GM19238 (cell line): Measurements from ENCODE around the gene CDC34.

Source experiments
- DNase-seq: peaks from one replicate; pipeline ENCODE4 v3.0.0; 2011; ENCODE audit warnings: low spot score; ENCODE audit not compliant: insufficient read length

The CDC34 gene

DNA sequence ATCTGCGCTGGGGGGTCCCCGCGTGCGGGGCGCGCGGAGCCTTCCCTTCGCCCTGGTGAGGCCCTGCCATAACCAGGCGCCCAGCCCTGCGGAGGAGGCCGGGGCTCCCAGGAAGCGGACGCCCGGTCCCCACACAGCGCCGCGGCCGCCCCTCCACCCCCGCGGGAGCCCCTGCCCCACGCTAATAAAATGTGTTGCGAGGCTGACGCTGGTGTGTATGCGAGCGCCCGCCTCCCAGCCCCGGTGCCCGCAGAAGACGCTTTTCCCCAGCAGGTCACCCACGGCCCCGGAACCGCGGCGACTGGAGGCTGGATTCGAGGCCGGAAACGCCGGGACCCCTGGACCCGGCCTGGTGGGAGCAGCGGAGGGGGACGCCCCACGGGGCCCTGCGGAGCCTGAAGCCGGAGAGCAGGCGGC is 12.1 kb upstream of the CDC34 start:
- no peak for DNase-seq

DNA sequence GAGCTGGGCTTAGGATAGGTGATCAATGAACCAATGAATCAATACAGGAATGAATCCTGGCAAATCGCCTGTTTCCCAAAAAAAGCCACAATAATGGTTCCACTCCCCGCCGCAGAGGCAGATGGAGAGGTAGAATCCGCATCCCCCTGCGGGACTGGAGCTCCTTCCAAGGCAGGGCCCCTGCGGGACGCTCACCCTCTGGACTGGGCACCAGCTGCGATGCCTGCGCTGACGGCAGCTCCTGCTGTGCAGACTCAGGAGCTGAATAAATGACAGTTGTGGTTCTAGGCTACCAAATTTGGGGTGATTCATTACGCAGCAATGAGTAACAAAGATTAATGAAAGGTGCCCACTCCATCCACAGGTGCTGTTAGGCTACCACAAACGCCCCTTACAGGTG is 8.8 kb upstream of the CDC34 start:
- no peak for DNase-seq

- DNase-seq, result no peak
These were observed 7.4 kb upstream of the CDC34 start for GRCh38 chr19:524062-524674.

- DNase-seq, result no peak
These were observed 6.5 kb upstream of the CDC34 start for GRCh38 chr19:525029-525428.

GRCh38 chr19:525857-526419 is 5.6 kb upstream of the CDC34 start:
- DNase-seq, result no peak

DNA sequence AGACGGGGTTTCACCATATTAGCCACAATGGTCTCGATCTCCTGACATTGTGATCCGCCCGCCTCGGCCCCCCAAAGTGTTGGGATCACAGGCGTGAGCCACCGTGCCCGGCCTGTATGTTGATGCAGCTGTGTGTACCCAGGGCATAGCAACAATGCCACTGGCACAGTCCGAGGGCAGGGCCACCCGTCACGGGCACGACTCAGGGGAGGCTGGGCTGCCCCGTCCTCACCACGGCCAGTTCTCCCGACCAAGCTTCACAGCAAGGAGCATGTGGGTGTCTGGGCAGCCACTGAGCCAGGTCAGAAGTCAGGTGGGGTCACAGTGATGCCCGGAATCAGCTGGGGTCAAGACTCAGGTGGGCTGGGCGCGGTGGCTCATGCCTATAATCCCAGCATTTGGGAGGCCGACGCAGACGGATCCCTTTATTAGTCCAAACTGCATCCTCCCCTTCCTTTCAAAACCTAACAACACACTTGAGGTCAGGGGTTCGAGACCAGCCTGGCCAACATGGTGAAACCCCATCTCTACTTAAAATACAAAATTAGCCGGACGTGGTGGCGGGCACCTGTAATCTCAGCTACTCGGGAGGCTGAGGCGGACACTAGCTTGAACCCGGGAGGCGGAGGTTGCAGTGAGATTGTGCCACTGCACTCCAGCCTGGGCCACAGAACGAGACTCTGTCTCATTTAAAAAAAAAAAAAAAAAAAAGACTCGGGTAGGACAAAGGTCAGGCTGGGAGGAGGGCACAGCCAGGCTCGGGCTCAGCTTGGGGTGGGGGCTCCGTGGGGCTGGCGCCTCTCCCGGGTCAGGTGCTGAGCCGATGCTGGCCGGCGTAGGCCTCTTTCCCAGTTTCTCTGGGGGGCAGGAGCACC is 1.2 kb upstream of the CDC34 start:
- no peak for DNase-seq

- peak; percentile 99 for DNase-seq
These were observed 379 bp upstream of the CDC34 start for GRCh38 chr19:531009-531752.

DNA sequence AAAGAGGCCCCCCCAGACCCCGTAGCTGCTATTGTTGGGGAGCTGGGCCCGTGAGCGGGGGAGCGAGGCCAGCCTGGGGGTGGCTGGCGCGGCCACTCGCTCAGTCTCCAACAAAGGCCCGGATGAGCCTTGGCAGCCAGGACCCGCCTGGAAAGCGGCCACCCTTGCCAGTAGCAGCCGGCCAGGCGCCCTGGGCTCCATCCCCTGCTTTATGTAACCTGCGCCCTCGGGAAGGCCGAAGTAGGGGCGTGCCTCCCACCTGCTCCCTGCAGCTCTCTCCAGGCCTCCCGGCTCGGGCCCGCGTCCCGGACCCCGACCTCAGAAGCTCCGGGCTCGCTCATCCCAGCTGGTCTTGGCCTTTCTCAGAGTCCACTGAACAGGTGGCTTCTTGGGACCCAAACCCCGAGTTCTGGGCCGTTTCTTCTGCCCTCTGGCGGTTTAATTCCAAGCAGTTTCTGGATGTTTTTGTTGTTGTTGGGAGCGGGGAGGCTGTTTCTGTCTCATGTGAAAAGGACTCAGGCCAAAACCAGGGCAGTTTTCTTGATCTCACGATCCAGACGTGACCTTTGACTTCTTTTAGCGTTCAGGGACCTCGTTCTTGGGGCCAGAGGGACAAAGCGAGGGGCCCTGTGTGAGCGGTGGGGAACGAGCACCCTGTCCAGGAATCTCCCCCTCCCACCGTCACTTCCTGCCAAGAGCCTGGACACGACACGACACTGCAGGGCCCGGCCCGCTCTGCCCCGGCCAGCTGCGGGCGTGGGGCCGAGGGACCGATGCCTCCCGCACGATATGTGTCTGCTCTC is 1.2 kb downstream of the CDC34 start:
- DNase-seq, result peak; percentile 54

GRCh38 chr19:533364-534058 is 2.0 kb downstream of the CDC34 start:
- no peak for DNase-seq

- DNase-seq, result no peak
These were observed 2.5 kb downstream of the CDC34 start for GRCh38 chr19:534088-534487.

GRCh38 chr19:535017-535835 is 3.7 kb downstream of the CDC34 start:
- no peak for DNase-seq

- no peak for DNase-seq
These were observed 4.7 kb downstream of the CDC34 start for GRCh38 chr19:536031-536880.

DNA sequence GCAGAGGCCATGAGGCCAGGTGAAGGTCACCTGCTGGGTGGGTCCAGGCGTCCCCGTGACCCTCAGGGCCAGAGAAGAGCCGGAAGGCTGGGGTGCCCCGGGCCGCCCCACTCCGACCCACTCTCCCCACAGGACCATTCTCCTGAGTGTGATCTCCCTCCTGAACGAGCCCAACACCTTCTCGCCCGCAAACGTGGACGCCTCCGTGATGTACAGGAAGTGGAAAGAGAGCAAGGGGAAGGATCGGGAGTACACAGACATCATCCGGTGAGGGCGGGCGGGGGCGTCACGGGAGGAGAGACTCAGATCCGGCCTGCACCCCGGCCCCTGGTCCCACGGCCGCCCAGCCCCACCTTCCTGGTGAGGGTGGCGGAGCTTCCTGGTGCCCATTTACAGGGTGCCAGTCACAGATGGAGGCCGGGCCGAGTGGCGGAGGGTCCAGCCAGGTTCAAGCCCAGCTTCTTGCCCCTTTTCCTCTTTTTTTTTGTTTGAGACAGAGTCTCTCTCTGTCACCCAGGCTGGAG is 5.4 kb downstream of the CDC34 start:
- no peak for DNase-seq

DNA sequence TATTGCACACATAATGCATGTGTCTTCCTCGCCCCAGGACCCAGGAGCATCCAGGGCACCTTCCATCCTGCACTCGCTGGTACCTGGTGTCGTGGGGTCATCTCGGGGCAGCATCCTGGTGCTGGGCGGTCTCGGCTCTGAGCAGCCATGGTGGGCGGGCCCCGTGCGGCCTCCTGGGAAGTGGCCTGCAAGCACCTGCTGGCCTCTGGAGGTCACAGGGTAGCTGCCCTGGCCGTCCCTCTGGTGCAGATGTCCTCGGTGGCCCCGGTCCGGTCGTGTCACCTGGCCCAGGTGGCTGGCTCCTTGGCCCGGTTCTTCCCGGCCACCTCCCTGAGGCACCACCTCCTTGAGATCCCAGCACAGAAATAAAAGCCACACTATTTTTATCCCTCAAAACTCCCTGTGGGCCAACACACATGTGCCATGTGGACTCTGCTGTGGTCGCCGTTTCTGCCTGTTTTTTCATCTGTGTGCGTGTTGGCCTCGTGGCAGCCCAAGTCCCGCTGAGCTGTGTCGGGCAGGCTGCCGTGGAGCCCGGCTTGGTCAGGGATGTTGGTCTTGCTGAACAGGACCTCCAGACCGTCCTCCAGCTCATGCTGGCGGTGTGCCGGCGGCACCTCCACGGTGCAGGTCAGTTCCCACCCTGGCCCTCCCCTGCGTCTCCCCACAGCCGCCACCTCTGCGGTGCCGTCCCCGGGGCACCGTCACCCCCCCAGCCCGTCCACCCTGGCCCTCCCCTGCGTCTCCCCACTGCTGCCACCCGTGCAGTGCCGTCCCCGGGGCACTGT is 7.3 kb downstream of the CDC34 start:
- no peak for DNase-seq

DNA sequence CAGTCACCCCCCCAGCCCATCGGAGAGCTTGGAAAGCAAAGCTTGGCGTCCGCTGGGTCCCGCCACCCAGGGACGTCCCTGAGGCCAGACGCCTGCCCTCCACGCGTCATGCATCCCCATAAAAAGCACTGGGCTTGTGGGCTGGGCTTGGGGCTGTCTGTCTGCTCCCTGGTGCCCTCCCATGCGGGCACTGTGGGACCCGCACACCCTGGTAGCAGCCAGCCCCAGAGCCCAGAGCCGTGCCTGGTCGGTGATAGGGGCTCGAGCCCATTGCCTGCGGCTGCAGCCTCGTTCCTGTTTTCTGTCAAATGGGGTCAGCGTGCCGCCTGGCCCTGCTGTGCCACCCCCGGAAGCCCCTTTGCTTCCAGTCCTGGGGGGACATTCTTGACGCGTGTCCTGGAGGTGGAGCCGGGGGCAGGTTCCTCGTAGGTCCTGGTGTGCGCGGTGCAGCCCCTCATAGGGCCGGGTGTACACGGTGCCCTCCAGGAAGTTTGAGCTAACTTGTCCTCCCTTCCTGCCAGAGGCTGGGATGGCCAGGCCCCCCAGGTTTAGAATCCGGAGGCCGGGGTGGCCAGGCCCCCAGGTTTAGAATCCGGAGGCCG is 8.0 kb downstream of the CDC34 start:
- no peak for DNase-seq

- no peak for DNase-seq
These were observed 9.5 kb downstream of the CDC34 start for GRCh38 chr19:540867-541637.
